ENCODE data around the gene MCF2L2. TPM values are rescaled to one million over a fixed set of nuclear protein-coding genes. Genes with fewer than 3 reads are reported as not detected.

Gene MCF2L2
- total RNA-seq, 1 donor from 2014 or later: 0.53 TPM

DNA sequence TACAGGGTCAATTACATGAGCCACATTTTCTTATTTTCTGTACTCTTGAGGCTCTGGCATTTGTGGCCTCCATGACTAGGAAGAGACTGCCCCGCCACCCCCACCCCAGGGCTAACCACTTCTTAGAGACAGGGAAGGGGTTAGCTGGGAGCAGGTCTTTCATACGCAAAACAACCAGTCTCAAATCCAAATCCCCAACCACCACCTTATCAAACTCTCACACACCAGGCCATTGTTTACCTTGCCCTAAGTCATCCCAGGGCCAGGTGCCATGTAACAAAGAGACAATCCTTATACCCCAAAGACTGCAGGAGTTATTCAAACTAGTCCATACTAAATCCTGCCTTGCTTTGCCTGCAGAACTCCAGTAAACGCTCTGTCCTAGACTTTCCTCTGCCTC, 97.5 kb downstream of the MCF2L2 start:
- DNase-seq (ENCODE audit: low read depth, low spot score): no peak

DNA sequence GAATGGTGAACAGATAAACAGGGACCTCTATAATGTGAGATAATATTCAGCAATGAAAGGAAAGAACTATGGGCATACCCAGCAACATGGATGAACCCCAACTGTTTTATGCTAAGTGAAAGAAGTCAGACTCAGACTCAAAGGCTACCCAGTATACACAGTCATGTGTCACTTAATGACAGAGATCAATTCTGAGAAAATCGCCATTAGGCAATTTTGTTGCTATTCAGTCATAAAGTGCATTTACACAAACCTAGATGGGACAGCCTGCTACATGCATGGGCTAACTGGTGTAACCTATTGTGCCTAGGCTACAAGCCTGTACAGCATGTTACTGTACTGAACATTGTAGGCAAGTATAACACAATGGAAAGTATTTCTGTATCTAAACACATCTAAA, 98.9 kb downstream of the MCF2L2 start:
- DNase-seq (ENCODE audit: low read depth, low spot score): no peak

DNA sequence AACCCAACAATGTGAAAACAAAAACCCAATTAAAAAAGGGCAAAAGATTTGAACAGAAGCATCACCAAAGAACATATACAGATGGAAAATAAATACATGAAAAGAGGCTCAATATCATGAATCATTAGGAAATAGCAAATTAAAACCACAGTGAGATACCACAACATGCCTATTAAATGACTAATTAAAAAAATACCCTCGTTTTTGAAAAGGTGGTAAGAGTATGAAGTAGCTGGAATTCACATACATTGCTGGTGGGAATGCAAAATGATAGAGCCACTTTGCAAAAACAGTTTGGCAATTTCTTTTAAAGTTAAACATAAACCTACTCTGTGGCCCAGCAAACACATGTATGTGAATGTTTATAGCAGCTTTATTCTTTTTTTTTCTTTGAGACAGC, 99.6 kb downstream of the MCF2L2 start:
- DNase-seq (ENCODE audit: low read depth, low spot score): no peak

DNA sequence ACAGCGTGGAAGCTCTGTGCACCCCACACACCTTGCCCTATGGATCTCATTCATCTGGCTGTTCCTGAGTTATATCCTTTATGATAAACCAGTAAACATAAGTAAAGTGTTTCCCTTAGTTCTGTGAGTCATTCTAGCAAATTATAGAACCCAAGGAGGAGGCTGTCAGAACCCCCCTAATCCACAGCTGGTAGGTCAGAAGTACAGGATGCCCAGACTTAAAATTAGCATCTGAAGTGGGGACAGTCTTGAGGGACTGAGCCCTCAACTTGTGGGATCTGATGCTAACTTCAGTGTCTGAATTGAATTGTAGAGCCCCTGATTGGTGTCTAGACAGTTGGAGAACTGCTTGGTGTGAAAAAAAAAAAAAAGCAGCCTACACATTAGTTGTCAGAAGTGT, 100.3 kb downstream of the MCF2L2 start:
- no peak for DNase-seq (ENCODE audit: low read depth, low spot score)

DNA sequence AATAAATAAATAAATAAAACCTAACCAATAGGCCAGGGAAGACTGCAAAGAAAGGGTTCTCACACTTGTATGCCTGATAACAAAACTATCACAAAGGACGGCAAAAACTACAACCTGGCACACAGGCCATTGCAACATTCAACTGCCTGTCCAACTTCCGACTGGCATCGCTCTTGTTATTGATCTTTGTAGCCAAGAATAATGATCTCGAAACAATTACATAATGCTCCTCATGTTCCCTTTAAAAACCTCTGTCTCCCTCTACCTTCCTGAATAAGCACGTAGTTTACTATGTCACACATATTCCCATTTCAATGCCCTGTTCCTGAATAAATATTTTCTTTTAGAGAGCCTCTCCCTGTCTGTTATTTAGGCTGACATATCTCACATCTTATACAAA, 101.1 kb downstream of the MCF2L2 start:
- no peak for DNase-seq (ENCODE audit: low read depth, low spot score)

DNA sequence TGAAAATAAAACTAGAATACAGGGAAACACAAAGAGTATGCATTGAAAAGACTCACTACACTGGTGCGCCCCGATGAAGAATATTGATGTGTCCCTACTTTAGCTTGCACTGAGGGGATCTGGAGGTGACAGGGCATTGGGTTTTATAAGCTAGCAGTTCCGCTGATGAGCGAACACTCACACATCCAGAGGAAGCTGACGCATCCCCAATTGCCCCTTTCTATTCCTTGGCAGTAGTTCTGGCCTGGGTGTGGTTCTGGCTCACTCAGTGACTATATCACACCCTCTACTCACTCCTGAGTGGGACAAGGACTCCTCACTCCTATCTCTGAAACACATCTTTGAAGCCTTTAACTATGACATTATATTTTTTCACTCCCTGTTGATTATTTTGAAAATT, 104.3 kb downstream of the MCF2L2 start:
- DNase-seq (ENCODE audit: low read depth, low spot score): no peak

DNA sequence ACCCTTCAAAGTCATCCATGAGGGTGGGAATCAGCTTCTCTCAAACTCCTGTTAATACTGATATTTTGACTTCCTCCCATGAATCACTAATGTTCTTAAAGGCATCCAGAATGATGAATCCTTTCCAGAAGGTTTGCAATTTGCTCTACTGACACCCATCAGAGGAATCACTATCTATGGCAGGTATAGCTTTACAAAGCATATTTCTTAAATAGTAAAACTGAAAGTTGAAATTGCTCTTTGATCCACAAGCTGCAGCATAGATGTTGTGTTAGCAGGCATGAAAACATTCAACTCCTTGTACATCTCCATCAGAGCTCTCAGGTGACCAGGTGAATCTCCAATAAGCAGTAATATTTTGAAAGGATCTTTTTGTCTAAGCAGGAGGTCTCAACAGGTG, 109.0 kb downstream of the MCF2L2 start:
- no peak for DNase-seq (ENCODE audit: low read depth, low spot score)

DNA sequence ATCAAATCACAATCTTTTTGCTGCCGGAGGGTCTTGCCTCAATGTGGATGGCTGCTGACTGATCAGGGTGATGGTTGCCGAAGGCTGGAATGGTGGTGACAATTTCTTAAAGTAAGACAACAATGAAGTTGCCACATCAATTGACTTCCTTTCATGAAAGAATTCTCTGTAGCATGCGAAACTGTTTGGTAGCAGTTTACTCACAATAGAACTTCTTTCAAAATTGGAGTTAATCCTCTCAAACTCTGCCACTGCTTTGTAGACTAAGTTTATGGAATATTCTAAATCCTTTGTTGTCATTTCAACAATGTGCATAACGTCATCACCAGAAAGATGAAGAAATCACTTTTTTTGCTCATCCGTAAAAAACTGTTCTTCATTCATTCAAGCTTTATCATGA, 109.5 kb downstream of the MCF2L2 start:
- DNase-seq (ENCODE audit: low read depth, low spot score): no peak

DNA sequence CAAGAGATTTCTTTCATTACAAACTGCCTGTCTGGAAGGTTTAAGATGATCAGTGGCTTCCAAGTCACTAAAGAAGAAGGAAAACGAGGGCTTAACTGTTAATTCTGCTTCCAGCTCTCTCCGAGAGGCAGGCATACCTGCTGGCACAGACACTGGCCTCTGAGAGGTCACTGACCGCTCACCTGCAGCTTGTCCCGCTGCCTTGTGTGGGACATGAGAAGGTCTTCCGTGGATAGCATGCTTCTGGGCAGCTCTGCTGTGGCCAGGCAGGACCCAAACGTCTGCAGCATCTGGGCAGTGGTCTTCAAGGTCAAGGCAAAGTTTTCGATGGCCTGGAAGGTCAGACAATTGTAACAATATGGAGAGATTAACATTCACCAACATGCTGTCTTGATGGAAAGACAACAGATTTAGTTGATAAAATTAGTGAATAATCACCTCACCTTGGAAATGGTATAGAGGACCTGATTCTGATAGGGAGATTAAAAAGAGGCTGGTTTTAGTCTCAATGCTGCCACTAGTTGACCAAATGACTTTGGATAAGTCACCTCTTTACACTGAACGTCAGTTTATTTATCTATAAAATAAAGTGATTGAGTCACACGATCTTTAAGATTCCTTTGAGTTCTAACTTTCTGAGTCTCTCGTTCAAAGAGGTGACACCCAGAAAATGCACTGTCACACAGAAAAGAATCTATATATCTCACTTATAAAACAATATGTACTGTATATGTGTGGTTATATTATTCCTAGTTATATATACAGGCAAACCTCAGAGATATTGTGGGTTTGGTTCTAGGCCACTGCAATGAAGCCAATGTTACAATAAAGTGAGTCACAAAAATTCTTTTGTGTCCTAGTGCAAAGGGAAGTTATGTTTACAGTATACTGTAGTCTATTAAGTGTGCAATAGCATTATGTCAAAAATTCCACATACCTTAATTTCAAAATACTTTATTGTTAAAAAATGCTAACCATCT, 110.2 kb downstream of the MCF2L2 start:
- no peak for DNase-seq (ENCODE audit: low read depth, low spot score)

DNA sequence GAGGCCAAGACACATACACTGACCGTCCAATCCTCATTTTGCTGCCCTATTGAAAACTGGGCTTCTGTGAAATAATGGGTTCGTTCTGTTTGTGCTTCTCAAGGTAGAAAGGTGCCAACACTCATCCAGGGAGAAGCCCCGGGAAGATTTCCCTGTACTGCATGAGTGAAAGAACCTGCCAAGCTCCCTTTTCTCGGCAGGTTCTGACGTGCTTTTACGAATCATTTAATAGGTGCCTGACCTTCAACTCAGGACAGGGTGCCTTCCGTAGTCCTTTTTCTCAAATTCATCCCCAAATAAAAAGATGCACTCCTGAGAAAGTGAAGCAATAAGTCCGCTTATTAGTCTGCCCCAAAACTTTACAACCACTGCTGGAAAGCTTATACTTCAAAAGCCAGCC, 111.1 kb downstream of the MCF2L2 start:
- no peak for DNase-seq (ENCODE audit: low read depth, low spot score)

DNA sequence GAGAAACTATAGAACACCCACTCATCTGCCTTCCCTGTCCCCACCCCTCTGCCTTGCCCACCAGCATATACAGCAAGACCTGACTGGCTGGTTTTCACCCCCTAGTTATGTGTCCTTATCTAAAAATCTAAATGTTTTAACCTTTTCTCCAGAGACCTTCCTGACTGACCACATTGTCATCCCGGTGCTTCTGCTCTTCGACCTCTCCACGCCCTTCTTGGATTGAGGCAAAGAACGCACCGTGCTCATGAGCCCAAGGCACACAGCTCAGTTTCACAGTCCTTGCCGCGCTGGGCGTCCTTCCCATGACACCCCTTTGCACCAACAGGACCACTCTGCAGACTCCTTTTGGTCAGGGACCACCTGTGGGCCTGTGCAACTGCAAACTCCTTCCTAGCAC, 112.7 kb downstream of the MCF2L2 start:
- DNase-seq (ENCODE audit: low read depth, low spot score): no peak

DNA sequence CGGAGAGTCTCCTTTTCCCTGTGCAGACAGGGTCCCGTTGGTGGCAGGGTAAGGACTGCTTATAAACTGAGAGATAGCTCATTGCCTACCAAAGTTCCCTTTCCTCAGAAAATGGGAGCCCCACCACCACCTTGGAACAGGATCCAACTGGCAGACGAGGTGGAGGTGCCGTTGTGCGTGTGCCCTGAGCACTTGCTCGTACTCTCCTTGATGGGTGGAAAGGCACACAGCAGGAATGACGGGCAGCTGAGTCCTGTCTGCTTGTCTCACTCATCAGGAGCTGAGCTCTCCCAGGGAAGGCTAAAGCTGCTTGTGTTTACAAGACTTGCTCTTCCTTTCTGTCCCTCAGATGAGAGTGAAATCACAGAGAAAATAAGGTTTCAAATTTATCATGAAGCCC, 114.7 kb downstream of the MCF2L2 start:
- no peak for DNase-seq (ENCODE audit: low read depth, low spot score)

DNA sequence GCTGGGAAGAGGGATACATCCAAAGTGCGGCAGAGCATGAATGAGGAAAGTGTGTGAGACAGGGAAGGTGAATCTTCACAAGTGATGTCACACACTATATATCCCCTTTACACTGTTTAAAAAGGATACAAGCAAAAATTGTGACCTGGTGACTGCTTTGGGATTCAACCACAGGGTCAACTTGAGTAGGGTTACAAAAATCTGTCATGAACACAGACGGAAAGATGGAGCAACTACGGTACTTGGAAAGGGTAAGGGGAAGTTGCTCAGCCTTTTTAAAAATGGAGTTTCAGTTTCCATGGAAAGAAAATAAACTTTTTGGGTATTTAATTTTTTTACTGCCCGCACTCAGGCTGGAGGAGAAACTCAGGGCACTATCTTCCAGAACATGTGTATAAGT, 115.1 kb downstream of the MCF2L2 start:
- no peak for DNase-seq (ENCODE audit: low read depth, low spot score)

DNA sequence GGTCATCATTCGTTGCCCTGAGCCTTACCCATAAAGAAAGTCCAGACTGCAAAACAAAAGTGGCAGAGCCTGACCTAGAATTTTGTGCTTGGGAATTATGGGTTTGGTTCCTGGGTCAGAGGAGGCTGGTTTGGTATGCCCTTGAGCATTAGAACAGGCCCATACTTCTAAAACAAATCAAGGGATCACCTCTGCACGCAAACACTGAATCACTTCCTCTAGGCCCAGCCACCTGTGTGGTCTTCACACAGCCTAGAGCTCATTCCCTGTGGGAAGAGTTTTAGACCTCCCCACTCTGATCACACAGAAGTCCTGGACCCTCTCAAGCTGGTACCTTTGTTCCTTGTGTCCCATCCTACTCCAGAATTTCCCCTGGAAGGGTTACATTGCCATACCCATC, 116.0 kb downstream of the MCF2L2 start:
- DNase-seq (ENCODE audit: low read depth, low spot score): no peak

DNA sequence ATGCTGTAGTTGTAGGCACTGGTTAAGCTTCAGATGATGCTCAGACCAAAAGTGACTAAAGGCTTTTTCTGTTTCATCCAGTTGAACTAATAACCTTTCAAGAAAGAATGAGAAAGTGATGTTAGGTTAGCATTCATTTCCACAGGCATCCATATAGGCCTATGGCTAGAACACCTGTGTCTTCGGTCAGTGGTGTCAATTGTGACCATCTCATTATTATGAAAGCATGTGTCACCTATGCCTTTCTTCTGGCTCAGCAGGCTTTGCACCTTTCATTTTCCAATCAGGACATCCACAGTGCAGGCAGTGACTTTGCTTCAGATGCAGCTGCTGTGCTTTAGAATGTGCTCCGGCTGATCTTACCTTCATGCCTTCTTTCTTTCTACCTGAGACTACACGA, 117.5 kb downstream of the MCF2L2 start:
- no peak for DNase-seq (ENCODE audit: low read depth, low spot score)

DNA sequence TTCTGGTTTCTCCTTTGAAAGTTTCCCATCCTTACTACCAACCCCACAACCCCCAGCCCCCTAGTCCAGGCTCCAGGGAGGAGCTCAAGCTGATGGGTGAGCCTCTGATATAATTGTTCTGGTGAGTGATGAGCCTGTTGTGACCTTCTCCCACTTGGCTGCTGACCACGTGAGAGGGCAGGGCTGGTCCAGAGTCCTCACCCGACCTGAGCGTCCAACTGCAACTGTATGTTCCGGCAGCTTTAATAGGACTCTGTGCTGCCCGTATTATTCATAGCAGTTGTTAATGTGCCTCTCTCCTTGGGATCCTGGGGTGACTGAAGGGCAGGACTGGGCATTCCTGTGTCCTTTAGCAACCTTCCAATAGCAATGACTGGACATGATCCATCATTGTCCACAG, 119.1 kb downstream of the MCF2L2 start:
- DNase-seq (ENCODE audit: low read depth, low spot score): no peak

DNA sequence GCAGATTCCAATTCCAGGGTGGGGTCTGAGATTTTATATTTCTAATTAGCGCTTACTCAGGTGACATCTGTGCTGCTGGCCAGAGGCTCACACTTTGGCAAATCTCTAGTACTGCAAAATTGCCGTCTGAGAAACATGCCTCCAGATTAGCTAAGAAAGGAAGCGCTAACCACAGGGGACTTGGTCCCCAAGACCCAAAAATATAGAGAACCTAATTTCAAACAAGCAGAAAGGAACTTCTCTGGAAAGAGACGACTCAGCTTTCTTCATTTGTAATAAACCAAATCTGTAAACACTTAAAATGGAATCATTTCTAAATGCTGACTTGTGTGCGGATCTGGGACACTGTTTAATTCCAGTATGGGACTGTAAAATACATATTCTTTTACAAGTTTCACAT, 119.7 kb downstream of the MCF2L2 start:
- DNase-seq (ENCODE audit: low read depth, low spot score): no peak

DNA sequence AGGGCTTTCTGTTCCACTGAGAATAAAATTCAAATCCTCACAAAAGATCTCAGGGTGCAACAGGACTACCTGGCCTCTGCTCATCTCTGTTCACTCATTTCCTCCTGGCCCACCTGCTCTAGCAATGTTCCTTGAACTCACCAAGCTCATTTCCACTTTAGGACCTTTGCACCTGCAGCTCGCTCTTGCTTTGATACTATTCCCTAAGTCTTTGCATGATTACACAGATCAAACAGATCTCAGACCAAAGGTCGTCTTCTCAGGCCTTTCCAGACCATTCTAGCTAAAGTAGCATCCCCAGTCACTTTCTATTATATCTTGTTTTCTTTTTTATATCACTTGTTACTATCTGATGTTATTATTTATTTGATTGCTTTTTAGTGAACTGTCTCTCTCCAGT, 120.7 kb downstream of the MCF2L2 start:
- no peak for DNase-seq (ENCODE audit: low read depth, low spot score)

DNA sequence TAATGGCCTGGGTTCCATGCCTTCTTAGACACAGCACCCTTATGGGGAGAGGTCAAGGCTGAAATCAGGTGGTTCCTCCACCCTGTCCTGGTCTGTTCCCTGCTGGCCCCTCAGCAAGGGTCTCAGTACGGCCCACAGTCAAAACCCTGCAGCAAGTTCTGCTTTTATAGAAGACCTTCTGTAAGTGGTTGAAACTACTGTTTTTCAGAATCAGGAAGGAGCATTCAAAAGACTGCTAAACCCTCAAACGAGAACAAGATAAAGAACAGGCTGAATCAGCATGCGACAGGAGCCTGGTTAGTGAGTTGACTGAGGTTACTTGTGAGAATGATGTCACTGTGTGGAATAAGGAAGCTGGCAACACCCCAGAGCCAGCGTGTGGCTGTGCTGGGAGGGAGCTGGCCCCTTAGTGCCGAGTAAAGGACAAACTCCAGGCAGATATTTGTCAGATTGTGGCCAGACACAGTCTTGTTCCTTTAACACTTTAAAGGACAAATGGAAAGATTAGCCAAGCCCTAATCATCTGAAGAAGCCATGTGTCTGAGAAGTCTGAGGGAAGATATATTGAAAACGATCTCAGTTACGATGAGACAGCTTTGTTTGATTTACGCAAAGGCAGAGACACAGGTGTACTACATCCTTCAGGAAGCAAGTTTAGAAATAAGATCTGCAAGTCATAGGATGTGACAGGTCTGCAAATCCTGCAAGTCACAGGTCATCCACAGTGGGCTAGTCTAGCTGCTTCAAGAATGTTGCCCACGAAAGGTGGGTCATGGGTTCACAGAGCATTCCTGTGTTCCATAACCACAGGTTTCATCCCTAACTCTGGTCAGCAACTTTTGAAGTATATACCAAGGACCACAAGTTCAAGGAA, 121.4 kb downstream of the MCF2L2 start:
- DNase-seq (ENCODE audit: low read depth, low spot score): no peak

DNA sequence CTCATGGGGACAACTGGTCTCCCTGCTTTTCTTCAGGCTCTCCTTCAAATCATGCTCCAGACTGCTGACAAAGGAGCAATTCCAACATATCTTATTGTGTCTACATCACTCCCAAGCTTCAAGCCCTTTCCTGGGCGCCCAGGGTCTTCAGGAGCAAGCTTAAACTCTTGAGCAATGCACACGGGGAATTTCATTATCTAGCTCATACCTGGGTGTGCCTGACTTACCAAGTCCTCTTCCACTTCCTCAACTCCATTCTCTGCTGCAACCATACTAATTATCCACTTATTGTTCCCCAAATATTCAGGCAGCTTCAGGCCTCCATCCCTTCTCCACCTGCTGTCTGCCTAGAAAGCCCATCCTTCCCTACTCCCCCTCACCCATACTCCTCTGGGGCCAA, 124.7 kb downstream of the MCF2L2 start:
- no peak for DNase-seq (ENCODE audit: low read depth, low spot score)

DNA sequence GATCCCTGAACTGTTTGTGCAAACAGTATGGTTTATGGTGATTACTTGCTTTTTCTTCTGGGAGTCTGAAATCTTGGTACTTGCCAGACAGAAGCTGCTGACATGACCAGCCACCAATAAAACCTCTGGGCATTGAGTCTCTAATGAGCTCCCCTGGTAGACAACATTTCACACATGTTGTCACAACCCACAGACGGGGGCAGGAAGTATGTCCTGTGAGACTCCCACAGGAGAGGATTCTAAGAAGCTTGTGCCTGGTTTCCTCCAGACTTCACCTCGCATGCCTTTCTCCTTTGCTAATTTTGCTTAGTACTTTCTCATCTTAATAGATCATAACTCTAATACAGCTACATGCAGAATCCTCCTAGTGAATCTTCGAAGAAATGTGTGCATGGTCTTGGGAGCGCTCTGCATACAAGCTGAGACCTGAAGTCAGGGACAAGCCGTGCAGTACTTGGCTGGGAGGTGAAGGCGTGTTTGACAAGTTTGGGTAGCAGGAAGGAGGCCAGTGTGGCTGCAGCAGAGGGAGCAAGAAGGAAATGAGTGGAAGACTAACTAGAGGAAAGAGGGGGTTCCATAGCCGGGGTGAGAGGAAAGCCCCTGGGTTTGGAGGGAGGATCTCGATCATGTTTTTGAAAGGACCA, 126.4 kb downstream of the MCF2L2 start:
- no peak for DNase-seq (ENCODE audit: low read depth, low spot score)

DNA sequence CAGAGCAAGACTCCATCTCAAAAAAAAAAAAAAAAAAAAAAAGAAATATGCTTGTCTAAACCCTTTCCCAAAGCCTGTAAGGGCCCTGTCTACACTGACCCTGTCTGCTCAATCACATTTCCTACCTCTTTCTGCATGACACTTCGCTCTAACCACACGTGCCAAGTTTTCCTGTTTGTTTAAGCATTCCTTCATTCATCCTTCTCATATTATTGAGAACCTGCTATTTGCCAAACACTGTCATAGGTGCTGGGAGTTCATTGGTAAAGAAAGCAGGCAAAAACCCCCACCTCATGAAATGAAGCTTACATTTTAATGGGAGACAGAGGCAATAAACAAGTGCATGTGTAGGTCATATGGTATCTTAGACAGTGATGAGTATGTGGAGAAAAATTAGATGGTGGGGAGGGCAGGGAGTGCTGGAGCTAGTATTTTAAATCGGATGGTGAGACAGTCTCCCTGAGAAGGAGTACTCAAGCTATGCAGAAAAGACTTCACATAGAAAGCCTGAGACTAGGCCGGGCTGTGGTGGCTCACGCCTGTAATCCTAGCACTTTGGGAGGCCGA, 127.3 kb downstream of the MCF2L2 start:
- DNase-seq (ENCODE audit: low read depth, low spot score): no peak
